Liver (tissue), 9 donors: ENCODE measurements around the gene GALK2. TPM values are rescaled to one million over a fixed set of nuclear protein-coding genes. Genes with fewer than 3 reads are reported as not detected.

ENCODE experiments used
- DNase-seq: peaks from one replicate; pipeline ENCODE4 v3.0.0-alpha.2; 2017; ENCODE audit warnings: low spot score
- H3K27ac ChIP-seq, 2 donors: one replicate each; pipeline ENCODE4 v1.7.0; 2013; ENCODE audit warnings: inconsistent platforms in 2 of 2, low read length in 2 of 2, control low read depth in 1 of 2, low read depth in 1 of 2, mild to moderate bottlenecking in 1 of 2
- H3K27me3 ChIP-seq, 4 donors: one replicate each; pipeline versions ENCODE4 v1.6.1 to v1.7.0; 2013; ENCODE audit warnings: low read length in 3 of 4, inconsistent platforms in 1 of 4, mild to moderate bottlenecking in 1 of 4, moderate library complexity in 1 of 4; ENCODE audit not compliant: control insufficient read depth in 4 of 4, insufficient read depth in 4 of 4
- H3K36me3 ChIP-seq, 4 donors: one replicate each; pipeline versions ENCODE4 v1.6.1 to v1.7.0; 2013; ENCODE audit warnings: low read length in 3 of 4, mild to moderate bottlenecking in 3 of 4, low read depth in 1 of 4, moderate library complexity in 1 of 4; ENCODE audit not compliant: control insufficient read depth in 4 of 4, insufficient read depth in 3 of 4
- H3K4me1 ChIP-seq, 4 donors: one replicate each; pipeline versions ENCODE4 v1.6.1 to v1.7.0; 2013; ENCODE audit warnings: low read length in 3 of 4, mild to moderate bottlenecking in 3 of 4, moderate library complexity in 1 of 4; ENCODE audit not compliant: control insufficient read depth in 4 of 4, insufficient read depth in 4 of 4
- H3K4me3 ChIP-seq, 3 donors: one replicate each; pipeline versions ENCODE4 v1.6.1 to v1.7.0; 2013; ENCODE audit warnings: low read length in 3 of 3, control low read depth in 1 of 3, low read depth in 1 of 3, mild to moderate bottlenecking in 1 of 3
- H3K9ac ChIP-seq, 2 donors: one replicate each; pipeline ENCODE4 v1.7.0; 2013; ENCODE audit warnings: low read length in 2 of 2, mild to moderate bottlenecking in 2 of 2, moderate library complexity in 2 of 2, control low read depth in 1 of 2, low read depth in 1 of 2
- H3K9me3 ChIP-seq, 4 donors: one replicate each; pipeline versions ENCODE4 v1.6.1 to v1.7.0; 2013; ENCODE audit warnings: low read length in 3 of 4; ENCODE audit not compliant: control insufficient read depth in 4 of 4
- ATF3 ChIP-seq: IDR thresholded peaks from 2 replicates; pipeline ENCODE4 v1.6.1; 2016; ENCODE audit warnings: antibody characterized with exemption
- CTCF ChIP-seq: fragments of 150-350 bp; IDR thresholded peaks from 2 replicates; pipeline ENCODE4 v1.5.1; 2017; ENCODE audit warnings: improper control_type of control experiment, low read depth, low read length; ENCODE audit not compliant: missing input control
- EGR1 ChIP-seq, 2 donors: IDR thresholded peaks; 2 replicates each; pipeline ENCODE4 v1.6.1; 2016 to 2018; ENCODE audit warnings: antibody characterized with exemption in 2 of 2, low read depth in 2 of 2
- FOXA1 ChIP-seq: IDR thresholded peaks from 2 replicates; pipeline ENCODE4 v1.6.1; 2016; ENCODE audit warnings: antibody characterized with exemption
- FOXA2 ChIP-seq: IDR thresholded peaks from 2 replicates; pipeline ENCODE4 v1.6.1; 2016; ENCODE audit warnings: antibody characterized with exemption
- GABPA ChIP-seq, 2 donors: IDR thresholded peaks in 1 of 2; conservative IDR thresholded peaks in 1 of 2; 2 replicates each; pipeline ENCODE4 v1.6.1; 2016; ENCODE audit warnings: antibody characterized with exemption in 2 of 2, mild to moderate bottlenecking in 1 of 2, moderate library complexity in 1 of 2
- HNF4A ChIP-seq, 2 donors: conservative IDR thresholded peaks; 2 replicates each; pipeline ENCODE4 v1.6.1; 2016; ENCODE audit warnings: antibody characterized with exemption in 2 of 2, mild to moderate bottlenecking in 2 of 2
- HNF4G ChIP-seq: IDR thresholded peaks from 2 replicates; pipeline ENCODE4 v1.6.1; 2016; ENCODE audit warnings: antibody characterized with exemption
- JUND ChIP-seq, 2 donors: IDR thresholded peaks; 2 replicates each; pipeline ENCODE4 v1.6.1; 2016; ENCODE audit warnings: antibody characterized with exemption in 2 of 2
- MAX ChIP-seq: IDR thresholded peaks from 2 replicates; pipeline ENCODE4 v1.6.1; 2016; ENCODE audit warnings: antibody characterized with exemption
- RAD21 ChIP-seq, 2 donors: IDR thresholded peaks; 2 replicates each; pipeline ENCODE4 v1.6.1; 2016; ENCODE audit warnings: antibody characterized with exemption in 2 of 2, mild to moderate bottlenecking in 2 of 2
- REST ChIP-seq: IDR thresholded peaks from 2 replicates; pipeline ENCODE4 v1.6.1; 2016; ENCODE audit warnings: antibody characterized with exemption, mild to moderate bottlenecking
- RXRA ChIP-seq, 2 donors: IDR thresholded peaks; 2 replicates each; pipeline ENCODE4 v1.6.1; 2017 to 2018; ENCODE audit warnings: antibody characterized with exemption in 2 of 2, mild to moderate bottlenecking in 1 of 2
- SP1 ChIP-seq: IDR thresholded peaks from 2 replicates; pipeline ENCODE4 v1.6.1; 2018; ENCODE audit warnings: antibody characterized with exemption, mild to moderate bottlenecking
- TAF1 ChIP-seq: conservative IDR thresholded peaks from 2 replicates; pipeline ENCODE4 v1.6.1; 2016; ENCODE audit warnings: antibody characterized with exemption, mild to moderate bottlenecking
- YY1 ChIP-seq: IDR thresholded peaks from 2 replicates; pipeline ENCODE4 v1.6.1; 2016; ENCODE audit warnings: antibody characterized with exemption, mild to moderate bottlenecking
- ZBTB33 ChIP-seq: IDR thresholded peaks from 2 replicates; pipeline ENCODE4 v1.6.1; 2016; ENCODE audit warnings: antibody characterized with exemption
- WGBS: extraction: QIAGEN DNeasy Blood & Tissue Kit; methylation state at CpG from one replicate; pipeline ENCODE4 v1.1.7; 2013; 5-methylcytosine and 5-hydroxymethylcytosine counted together
- polyA plus RNA-seq, 2 donors: library from polyadenylated mRNA; stranded (reverse) in 1 of 2; unstranded in 1 of 2; fragments of 200-250 nt in 1 of 2; fragments of >200 nt in 1 of 2; fragmentation: Nextera tagmentation in 1 of 2; extraction: Ambion mirVana in 1 of 2; gene quantifications; one replicate each; pipeline versions ENCODE4 v1.2.1 to v1.2.3, GENCODE V29; 2013 to 2015
- total RNA-seq, 2 donors: library from RNA; depleted of rRNA; stranded (reverse); fragments of >200 nt; gene quantifications; one replicate each; pipeline ENCODE4 v1.2.3, GENCODE V29; 2014
- donor health status: healthy.
- donor health status: healthy.
- donor health status: healthy.
- donor health status: healthy.
- donor health status: healthy.

GALK2 gene
- total and polyA plus RNA-seq, 4 donors, result 18.1 to 57.0 (median 24.5) TPM

GRCh38 chr15:49301562-49301961 is 131.5 kb downstream of the GALK2 start:
- no peak overlapping the region for H3K4me3 ChIP-seq
- H3K27me3 ChIP-seq, result no peaks in the 10 kb centered on the region
- no peak overlapping the region for H3K27ac ChIP-seq
- H3K4me1 ChIP-seq, result no peaks in the 10 kb centered on the region
- DNase-seq, result no peak
- H3K36me3 ChIP-seq, result peaks cover 3 to 15% (median 4%) of the 10 kb centered on the region in 4 donors
- H3K9ac ChIP-seq, result no peak overlapping the region
- no peaks in the 10 kb centered on the region for H3K9me3 ChIP-seq
- TF ChIP-seq RAD21 (IDR thresholded peaks at IDR 0.05) (no peak), RXRA (IDR thresholded peaks at IDR 0.05) (no peak), TAF1 (no peak), EGR1 (IDR thresholded peaks at IDR 0.05; ENCODE audit: low read depth in 2 of 2) (no peak), ATF3 (no peak), HNF4A (conservative IDR thresholded peaks at IDR 0.05) (no peak), REST (no peak), YY1 (no peak), HNF4G (no peak), JUND (IDR thresholded peaks at IDR 0.05) (no peak), CTCF (no peak), ZBTB33 (no peak), FOXA1 (no peak), GABPA (IDR thresholded peaks at IDR 0.05 in 1 of 2, conservative IDR thresholded peaks at IDR 0.05 in 1 of 2) (no peak), MAX (no peak), FOXA2 (no peak)

GRCh38 chr15:49303003-49303402 is 133.0 kb downstream of the GALK2 start:
- 88% methylated on average over 3 of the region's 3 CpGs for WGBS
- Histone ChIP-seq H3K4me3 (no peak overlapping the region), H3K4me1 (no peaks in the 10 kb centered on the region), H3K9ac (no peak overlapping the region), H3K36me3 (peaks cover 3 to 15% (median 4%) of the 10 kb centered on the region in 4 donors), H3K27ac (no peak overlapping the region), H3K9me3 (no peaks in the 10 kb centered on the region), H3K27me3 (no peaks in the 10 kb centered on the region)
- no peak for DNase-seq
- TF ChIP-seq YY1 (no peak), SP1 (no peak), FOXA1 (no peak), HNF4A (conservative IDR thresholded peaks at IDR 0.05) (no peak), TAF1 (no peak), MAX (no peak), HNF4G (no peak), RAD21 (IDR thresholded peaks at IDR 0.05) (no peak), ZBTB33 (no peak)
